Placental pericyte (primary cell): Measurements from ENCODE around the gene STEAP3. TPM values are rescaled to one million over a fixed set of nuclear protein-coding genes. Genes with fewer than 3 reads are reported as not detected.

Experiments used
- total RNA-seq: library from RNA; depleted of rRNA; stranded (reverse); fragments of >200 nt; gene quantifications from 2 replicates; pipeline ENCODE4 v1.2.3, GENCODE V29; 2012

Gene STEAP3, protein sequence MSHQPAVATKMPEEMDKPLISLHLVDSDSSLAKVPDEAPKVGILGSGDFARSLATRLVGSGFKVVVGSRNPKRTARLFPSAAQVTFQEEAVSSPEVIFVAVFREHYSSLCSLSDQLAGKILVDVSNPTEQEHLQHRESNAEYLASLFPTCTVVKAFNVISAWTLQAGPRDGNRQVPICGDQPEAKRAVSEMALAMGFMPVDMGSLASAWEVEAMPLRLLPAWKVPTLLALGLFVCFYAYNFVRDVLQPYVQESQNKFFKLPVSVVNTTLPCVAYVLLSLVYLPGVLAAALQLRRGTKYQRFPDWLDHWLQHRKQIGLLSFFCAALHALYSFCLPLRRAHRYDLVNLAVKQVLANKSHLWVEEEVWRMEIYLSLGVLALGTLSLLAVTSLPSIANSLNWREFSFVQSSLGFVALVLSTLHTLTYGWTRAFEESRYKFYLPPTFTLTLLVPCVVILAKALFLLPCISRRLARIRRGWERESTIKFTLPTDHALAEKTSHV
- total RNA-seq, result 58.3 and 74.0 TPM in 2 replicates

GRCh38 chr2:119223521-119224390 is at the start of gene STEAP3:
TSS of gene STEAP3 (plus strand) at chr2:119223834. CDS start at chr2:119231013, 7,179 bp downstream.

Other genes starting within 250 kb of the STEAP3 start
- under 0.01 TPM in 1 of 2 replicates, not detected in the other for gene C1QL2, start 65.1 kb upstream of the STEAP3 start, total RNA-seq
- 5.7 and 6.7 TPM in 2 replicates for gene C2orf76, start 143.0 kb downstream of the STEAP3 start, total RNA-seq
- gene DBI, start 143.1 kb downstream of the STEAP3 start, total RNA-seq, result 47.5 and 68.9 TPM in 2 replicates
- 0.29 and 0.66 TPM in 2 replicates for gene TMEM37, start 208.0 kb downstream of the STEAP3 start, total RNA-seq